Smooth muscle cell (in vitro differentiated cells): ENCODE results near the gene LRRC51. TPM values are rescaled to one million over a fixed set of nuclear protein-coding genes. Genes with fewer than 3 reads are reported as not detected.

Source experiments
- DNase-seq: peaks from one replicate; lab custom pipeline; 2025; ENCODE audit not compliant: unreplicated experiment; lab: John Stamatoyannopoulos, UW
- H2AFZ ChIP-seq: fragments of 200-600 bp; sonication (generic); 2 replicates; pipeline ENCODE4 v1.6.0; 2016; ENCODE audit warnings: antibody characterized with exemption, low read depth, mild to moderate bottlenecking
- H3F3A ChIP-seq: fragments of 200-600 bp; sonication (generic); 2 replicates; pipeline ENCODE4 v1.6.0; 2017; ENCODE audit warnings: antibody characterized with exemption, low read depth
- H3K27ac ChIP-seq: fragments of 200-600 bp; sonication (generic); 2 replicates; pipeline ENCODE4 v1.5.1; 2016; ENCODE audit warnings: low read depth, mild to moderate bottlenecking
- H3K27me3 ChIP-seq: fragments of 200-600 bp; sonication (generic); 2 replicates; pipeline ENCODE4 v1.6.1; 2016; ENCODE audit warnings: low read depth, mild to moderate bottlenecking
- H3K36me3 ChIP-seq: fragments of 200-600 bp; sonication (generic); 2 replicates; pipeline ENCODE4 v1.5.1; 2016; ENCODE audit warnings: low read depth
- H3K4me1 ChIP-seq: fragments of 200-600 bp; sonication (generic); 2 replicates; pipeline ENCODE4 v1.5.1; 2016; ENCODE audit warnings: low read depth
- H3K4me2 ChIP-seq: fragments of 200-600 bp; sonication (generic); 2 replicates; pipeline ENCODE4 v1.6.0; 2016; ENCODE audit warnings: mild to moderate bottlenecking
- H3K4me3 ChIP-seq: fragments of 200-600 bp; sonication (generic); 2 replicates; pipeline ENCODE4 v1.5.1; 2016; ENCODE audit warnings: mild to moderate bottlenecking
- H3K79me2 ChIP-seq: fragments of 200-600 bp; sonication (generic); 2 replicates; pipeline ENCODE4 v1.6.0; 2016; ENCODE audit warnings: low read depth, mild to moderate bottlenecking
- H3K9ac ChIP-seq: fragments of 200-600 bp; sonication (generic); 2 replicates; pipeline ENCODE4 v1.6.0; 2016; ENCODE audit warnings: low read depth
- H3K9me3 ChIP-seq: fragments of 200-600 bp; sonication (generic); replicated peaks from 2 replicates; pipeline ENCODE4 v1.5.1; 2016; ENCODE audit warnings: low read depth
- H4K20me1 ChIP-seq: fragments of 200-600 bp; sonication (generic); 2 replicates; pipeline ENCODE4 v1.6.0; 2016; ENCODE audit warnings: low read depth
- CTCF ChIP-seq: fragments of 200-600 bp; sonication (generic); IDR thresholded peaks from 2 replicates; pipeline ENCODE4 v1.5.1; 2017; ENCODE audit warnings: borderline replicate concordance, mild to moderate bottlenecking, antibody characterized with exemption; ENCODE audit not compliant: insufficient read depth, poor library complexity, severe bottlenecking
- WGBS: methylation state at CpG from one replicate; pipeline ENCODE4 v1.1.7; 2016; ENCODE audit warnings: low lambda C conversion rate; 5-methylcytosine and 5-hydroxymethylcytosine counted together
- polyA plus RNA-seq: library from polyadenylated mRNA; unstranded; fragments of >200 nt; fragmentation: Nextera tagmentation; extraction: Ambion mirVana; gene quantifications from 2 replicates; pipeline ENCODE4 v1.2.1, GENCODE V29; 2016
- total RNA-seq: library from RNA; depleted of rRNA; stranded (reverse); fragments of >200 nt; gene quantifications from 2 replicates; pipeline ENCODE4 v1.2.3, GENCODE V29; 2014

The LRRC51 gene
- total and polyA plus RNA-seq, 2 experiments from 2014 or later = 1.1 to 6.1 TPM

- TF ChIP-seq CTCF = no peak
- WGBS = 87% methylated on average over 5 of the region's 5 CpGs
- H3K79me2 ChIP-seq = peaks cover 42% of the 10 kb centered on the region
- peaks cover 7% of the 10 kb centered on the region for H3F3A ChIP-seq
- H2AFZ ChIP-seq = no peak overlapping the region
- peaks cover 12% of the 10 kb centered on the region for H3K4me1 ChIP-seq
- no peaks in the 10 kb centered on the region for H4K20me1 ChIP-seq
- H3K4me3 ChIP-seq = no peak overlapping the region
- H3K9ac ChIP-seq = no peak overlapping the region
- H3K9me3 ChIP-seq = no peaks in the 10 kb centered on the region
- no peak for DNase-seq
- no peaks in the 10 kb centered on the region for H3K36me3 ChIP-seq
- H3K27me3 ChIP-seq = no peaks in the 10 kb centered on the region
- H3K27ac ChIP-seq = no peak overlapping the region
- no peak overlapping the region for H3K4me2 ChIP-seq
Observed at GRCh38 chr11:72045849-72046248, 34.8 kb upstream of the LRRC51 start.

DNA sequence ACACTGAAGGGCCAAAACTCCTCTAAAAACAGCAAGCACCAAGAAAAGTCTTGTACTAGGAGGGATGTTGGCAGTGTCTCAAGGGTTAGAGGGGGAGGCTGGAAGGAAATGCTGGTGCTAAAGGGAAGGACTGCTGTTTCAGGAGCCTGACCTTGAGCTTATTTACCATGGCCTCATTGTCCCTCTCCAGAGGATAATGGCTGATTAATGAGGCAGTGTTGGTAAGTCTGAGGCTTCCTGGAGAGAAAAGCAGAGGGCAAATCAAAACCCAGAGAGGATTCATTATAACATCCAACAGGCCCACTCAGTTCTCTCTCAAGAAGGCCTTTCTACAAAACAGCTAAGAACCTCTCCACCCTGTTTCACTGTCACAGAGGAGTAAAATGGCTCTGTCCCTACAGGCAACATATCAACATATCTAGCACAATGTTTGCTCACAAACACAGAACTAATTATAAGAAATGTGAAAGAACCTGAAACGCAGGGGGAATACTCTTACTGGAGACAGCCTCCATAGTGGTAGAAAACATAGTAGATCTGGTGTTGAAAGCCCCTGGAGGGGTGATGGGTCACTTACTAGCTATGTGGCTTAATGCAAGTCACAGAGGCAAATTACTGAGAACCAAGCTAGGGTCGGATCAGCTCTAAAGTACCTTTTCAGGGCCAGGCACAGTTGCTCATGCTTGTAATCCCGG, 31.7 kb upstream of the LRRC51 start:
- no peak overlapping the region for H3K27ac ChIP-seq

GRCh38 chr11:72058416-72059034, 22.1 kb upstream of the LRRC51 start:
- 86% methylated on average over 3 of the region's 3 CpGs for whole genome bisulfite sequencing
- peaks cover 66% of the 10 kb centered on the region for H3K79me2 ChIP-seq
- DNase-seq = no peak
- no peak overlapping the region for H2AFZ ChIP-seq
- H3K36me3 ChIP-seq = no peaks in the 10 kb centered on the region
- no peak overlapping the region for H3K4me3 ChIP-seq
- no peaks in the 10 kb centered on the region for H4K20me1 ChIP-seq
- TF ChIP-seq CTCF = no peak
- H3K9me3 ChIP-seq = no peaks in the 10 kb centered on the region
- H3K4me2 ChIP-seq = no peak overlapping the region
- H3K27ac ChIP-seq = peak overlapping the region; percentile 19
- no peak overlapping the region for H3K9ac ChIP-seq
- no peaks in the 10 kb centered on the region for H3F3A ChIP-seq
- no peaks in the 10 kb centered on the region for H3K4me1 ChIP-seq
- H3K27me3 ChIP-seq = no peaks in the 10 kb centered on the region

More for the DNA sequence above, 31.7 kb upstream of the LRRC51 start:
- 73% methylated on average over 3 of the region's 3 CpGs for WGBS
- H4K20me1 ChIP-seq = no peaks in the 10 kb centered on the region
- H3K4me2 ChIP-seq = no peak overlapping the region
- H3F3A ChIP-seq = no peaks in the 10 kb centered on the region
- H3K4me1 ChIP-seq = no peaks in the 10 kb centered on the region
- H2AFZ ChIP-seq = no peak overlapping the region
- H3K27me3 ChIP-seq = no peaks in the 10 kb centered on the region
- peaks cover 42% of the 10 kb centered on the region for H3K79me2 ChIP-seq
- no peak for TF ChIP-seq CTCF
- H3K4me3 ChIP-seq = no peak overlapping the region
- H3K36me3 ChIP-seq = no peaks in the 10 kb centered on the region
- H3K9me3 ChIP-seq = no peaks in the 10 kb centered on the region
- DNase-seq = no peak
- no peak overlapping the region for H3K9ac ChIP-seq
